Neuron (in vitro differentiated cells): Measurements from ENCODE around the gene WDR12.

Source experiments
- H2AFZ ChIP-seq: one replicate; pipeline ENCODE4 v1.6.1; 2013; ENCODE audit warnings: low read depth, mild to moderate bottlenecking, inconsistent platforms, low read length, moderate library complexity
- H3K27me3 ChIP-seq: one replicate; pipeline ENCODE4 v1.6.1; 2013; ENCODE audit warnings: low read length; ENCODE audit not compliant: insufficient read depth
- H3K36me3 ChIP-seq: one replicate; pipeline ENCODE4 v1.6.1; 2013; ENCODE audit warnings: low read length; ENCODE audit not compliant: insufficient read depth
- H3K4me1 ChIP-seq: one replicate; pipeline ENCODE4 v1.6.1; 2013; ENCODE audit warnings: low read length; ENCODE audit not compliant: insufficient read depth
- H3K4me3 ChIP-seq: 2 replicates; pipeline ENCODE4 v1.5.1; 2013; ENCODE audit warnings: mild to moderate bottlenecking, low read length, moderate library complexity
- H3K9me3 ChIP-seq: one replicate; pipeline ENCODE4 v1.6.1; 2013; ENCODE audit warnings: low read length

The WDR12 gene

GRCh38 chr2:202824901-202825300 is 86.6 kb downstream of the WDR12 start:
- Histone ChIP-seq H3K4me1 (no peaks in the 10 kb centered on the region), H2AFZ (no peak overlapping the region), H3K27me3 (no peaks in the 10 kb centered on the region), H3K9me3 (no peaks in the 10 kb centered on the region), H3K36me3 (no peaks in the 10 kb centered on the region), H3K4me3 (no peak overlapping the region)
